ENCODE results near the gene WDFY4. TPM values are rescaled to one million over a fixed set of nuclear protein-coding genes. Genes with fewer than 3 reads are reported as not detected.

WDFY4 gene
- total and polyA plus RNA-seq, 2 donors (not counting 3 experiments of a cell fraction or from before 2014, with no cell fraction given): 10.1 to 10.2 TPM

DNA sequence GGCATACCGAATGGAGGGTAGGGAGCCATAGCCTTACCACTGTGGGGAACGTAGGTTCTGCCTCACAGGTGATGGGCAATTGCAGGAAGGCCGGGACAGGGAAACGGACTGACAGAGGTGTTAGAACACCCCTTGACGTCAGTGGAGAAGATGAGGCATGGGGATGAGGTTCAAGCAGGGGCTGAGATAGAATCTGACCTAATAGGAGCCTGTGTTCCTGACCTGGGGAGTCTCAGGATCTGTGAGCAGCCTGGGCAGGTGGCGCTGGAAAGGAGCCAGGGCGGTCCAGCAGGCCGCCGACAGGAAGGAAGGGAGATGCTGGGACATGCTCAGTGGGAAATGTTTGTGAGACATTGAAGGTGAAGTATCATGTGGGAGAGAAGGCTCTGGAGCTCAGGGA, 109.4 kb downstream of the WDFY4 start:
- Histone ChIP-seq H3K4me1 (ENCODE audit: control insufficient read depth, extremely low read depth, insufficient read depth, low read length) (peaks cover 3% of the 10 kb centered on the region), H3K4me3 (replicated peaks in 1 of 3; ENCODE audit: insufficient read depth in 1 of 3, low read depth in 1 of 3, low read length in 3 of 3) (no peak overlapping the region), H3K27ac (ENCODE audit: insufficient read depth, low read depth, low read length) (no peak overlapping the region), H3K9ac (replicated peaks; ENCODE audit: extremely low read depth, insufficient read depth, low read length) (no peak overlapping the region), H3K79me2 (ENCODE audit: control insufficient read depth, insufficient read depth, low read length) (no peaks in the 10 kb centered on the region), H3K36me3 (ENCODE audit: control insufficient read depth in 2 of 2, extremely low read depth in 1 of 2, insufficient read depth in 2 of 2, low read length in 2 of 2) (no peaks in the 10 kb centered on the region), H3K9me1 (replicated peaks; ENCODE audit: control insufficient read depth, extremely low read depth, insufficient read depth, low read length) (no peaks in the 10 kb centered on the region), H4K20me1 (replicated peaks; ENCODE audit: control insufficient read depth, extremely low read depth, insufficient read depth, low read length) (no peaks in the 10 kb centered on the region), H3K9me3 (replicated peaks; ENCODE audit: control insufficient read depth, insufficient read depth, low read length) (no peaks in the 10 kb centered on the region), H3K4me2 (ENCODE audit: insufficient read depth, low read length) (no peak overlapping the region), H3K27me3 (ENCODE audit: control insufficient read depth in 2 of 2, insufficient read depth in 2 of 2, low read length in 2 of 2) (peaks cover 0 to 2% of the 10 kb centered on the region in 2 experiments), H2AFZ (ENCODE audit: low read depth, low read length) (no peak overlapping the region)
- ChIA-PET POLR2A (no interaction called here), CTCF (no interaction called here)
- DNase-seq (ENCODE audit: low read depth, low spot score) (no peak), FAIRE-seq (no peak)
- no TSS peak for BruUV-seq (replicated peaks)
- dilution Hi-C loops (cut with MboI; ENCODE audit: extremely low pct_ligation_motif_present, low sequenced_read_pairs): no loop called here
- no peak for TF ChIP-seq POLR2AphosphoS5 (IDR thresholded peaks at IDR 0.05; ENCODE audit: insufficient read depth, low read depth, low read length)
- TF ChIP-seq FOS (IDR thresholded peaks at IDR 0.05; ENCODE audit: borderline replicate concordance, insufficient read depth, low read length): no peak
- intact Hi-C loops (cut with micrococcal nuclease): no loop called here

DNA sequence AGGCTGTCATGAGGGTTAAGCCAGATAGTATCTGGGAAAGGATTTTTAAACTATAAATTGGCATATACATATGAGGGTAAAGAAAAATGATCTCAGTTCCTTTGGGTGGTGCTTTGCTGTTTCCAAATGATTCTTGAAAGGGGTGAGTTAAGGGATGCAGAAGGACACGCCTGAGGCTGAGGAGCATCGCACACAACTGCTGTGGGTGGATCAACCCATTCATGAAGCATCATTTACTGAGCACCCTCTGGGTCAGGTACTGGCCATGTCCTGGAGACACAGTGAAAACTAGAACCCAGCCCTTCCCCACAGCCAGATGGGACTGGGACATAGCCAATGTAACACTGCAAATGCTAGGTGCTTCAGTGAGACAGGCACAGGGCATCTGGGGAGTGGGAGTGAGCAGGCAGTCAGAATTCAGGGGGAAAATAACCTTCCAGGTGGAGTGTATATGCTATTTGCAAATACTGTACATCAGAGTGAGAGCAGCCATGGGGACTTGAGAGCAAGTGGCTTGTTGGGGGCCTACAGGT, 112.1 kb downstream of the WDFY4 start:
- dilution Hi-C loops (cut with MboI; ENCODE audit: extremely low pct_ligation_motif_present, low sequenced_read_pairs): no loop called here
- Histone ChIP-seq H3K9ac (replicated peaks; ENCODE audit: extremely low read depth, insufficient read depth, low read length) (no peak overlapping the region), H2AFZ (ENCODE audit: low read depth, low read length) (no peak overlapping the region), H3K27ac (ENCODE audit: insufficient read depth, low read depth, low read length) (no peak overlapping the region), H3K79me2 (ENCODE audit: control insufficient read depth, insufficient read depth, low read length) (no peaks in the 10 kb centered on the region), H3K9me1 (replicated peaks; ENCODE audit: control insufficient read depth, extremely low read depth, insufficient read depth, low read length) (no peaks in the 10 kb centered on the region), H3K4me1 (ENCODE audit: control insufficient read depth, extremely low read depth, insufficient read depth, low read length) (peaks cover 3% of the 10 kb centered on the region), H3K9me3 (replicated peaks; ENCODE audit: control insufficient read depth, insufficient read depth, low read length) (no peaks in the 10 kb centered on the region), H3K27me3 (ENCODE audit: control insufficient read depth in 2 of 2, insufficient read depth in 2 of 2, low read length in 2 of 2) (no peaks in the 10 kb centered on the region), H3K4me2 (ENCODE audit: insufficient read depth, low read length) (no peak overlapping the region), H3K36me3 (ENCODE audit: control insufficient read depth in 2 of 2, extremely low read depth in 1 of 2, insufficient read depth in 2 of 2, low read length in 2 of 2) (no peaks in the 10 kb centered on the region), H3K4me3 (replicated peaks in 1 of 3; ENCODE audit: insufficient read depth in 1 of 3, low read depth in 1 of 3, low read length in 3 of 3) (no peak overlapping the region), H4K20me1 (replicated peaks; ENCODE audit: control insufficient read depth, extremely low read depth, insufficient read depth, low read length) (no peaks in the 10 kb centered on the region)
- ChIA-PET POLR2A (no interaction called here), CTCF (no interaction called here)
- intact Hi-C loops (cut with micrococcal nuclease): no loop called here
- FAIRE-seq (no peak), DNase-seq (ENCODE audit: low read depth, low spot score) (no peak)
- BruUV-seq (replicated peaks): no TSS peak
- no peak for TF ChIP-seq EZH2 (IDR thresholded peaks at IDR 0.05; ENCODE audit: borderline replicate concordance, low read depth, low read length, severe bottlenecking)
- TF ChIP-seq, protein P1, sequence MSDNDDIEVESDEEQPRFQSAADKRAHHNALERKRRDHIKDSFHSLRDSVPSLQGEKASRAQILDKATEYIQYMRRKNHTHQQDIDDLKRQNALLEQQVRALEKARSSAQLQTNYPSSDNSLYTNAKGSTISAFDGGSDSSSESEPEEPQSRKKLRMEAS (IDR thresholded peaks at IDR 0.05; ENCODE audit: insufficient read depth, insufficient read length): no peak
- TF ChIP-seq, protein P2, sequence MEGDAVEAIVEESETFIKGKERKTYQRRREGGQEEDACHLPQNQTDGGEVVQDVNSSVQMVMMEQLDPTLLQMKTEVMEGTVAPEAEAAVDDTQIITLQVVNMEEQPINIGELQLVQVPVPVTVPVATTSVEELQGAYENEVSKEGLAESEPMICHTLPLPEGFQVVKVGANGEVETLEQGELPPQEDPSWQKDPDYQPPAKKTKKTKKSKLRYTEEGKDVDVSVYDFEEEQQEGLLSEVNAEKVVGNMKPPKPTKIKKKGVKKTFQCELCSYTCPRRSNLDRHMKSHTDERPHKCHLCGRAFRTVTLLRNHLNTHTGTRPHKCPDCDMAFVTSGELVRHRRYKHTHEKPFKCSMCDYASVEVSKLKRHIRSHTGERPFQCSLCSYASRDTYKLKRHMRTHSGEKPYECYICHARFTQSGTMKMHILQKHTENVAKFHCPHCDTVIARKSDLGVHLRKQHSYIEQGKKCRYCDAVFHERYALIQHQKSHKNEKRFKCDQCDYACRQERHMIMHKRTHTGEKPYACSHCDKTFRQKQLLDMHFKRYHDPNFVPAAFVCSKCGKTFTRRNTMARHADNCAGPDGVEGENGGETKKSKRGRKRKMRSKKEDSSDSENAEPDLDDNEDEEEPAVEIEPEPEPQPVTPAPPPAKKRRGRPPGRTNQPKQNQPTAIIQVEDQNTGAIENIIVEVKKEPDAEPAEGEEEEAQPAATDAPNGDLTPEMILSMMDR (IDR thresholded peaks at IDR 0.05; ENCODE audit: extremely low read depth in 1 of 2, insufficient read depth in 1 of 2, low read depth in 1 of 2, low read length in 2 of 2): no peak
- no peak for TF ChIP-seq FOS (IDR thresholded peaks at IDR 0.05; ENCODE audit: borderline replicate concordance, insufficient read depth, low read length)
- TF ChIP-seq MYC (IDR thresholded peaks at IDR 0.05; ENCODE audit: low read depth, low read length): no peak
- no peak for TF ChIP-seq JUN (IDR thresholded peaks at IDR 0.05; ENCODE audit: borderline replicate concordance, insufficient read depth, insufficient read length, low read depth)
- TF ChIP-seq GATA2 (IDR thresholded peaks at IDR 0.05; ENCODE audit: insufficient read depth, insufficient read length, low read depth, low read length): no peak
- no peak for TF ChIP-seq POLR2A (IDR thresholded peaks at IDR 0.05; ENCODE audit: low read depth, low read length)
- TF ChIP-seq POLR2AphosphoS5 (IDR thresholded peaks at IDR 0.05; ENCODE audit: insufficient read depth, low read depth, low read length): no peak
